Coronary artery (tissue), 2 donors: ENCODE measurements around the gene ARMCX1.
"Not testable (repeated sequence)": the region's sequence is repeated elsewhere in the genome, so short reads cannot be mapped to it uniquely, and the experiment has no call there.

ENCODE experiments used
- DNase-seq: peaks from one replicate; pipeline ENCODE4 v3.0.0-alpha.2; 2017; ENCODE audit warnings: low spot score
- H3K27ac ChIP-seq, 2 donors: fragments of 200-600 bp; sonication (generic); one replicate each; pipeline ENCODE4 v1.5.1; 2016 to 2019
- H3K4me3 ChIP-seq: fragments of 200-600 bp; sonication (generic); 2 replicates; pipeline ENCODE4 v1.5.1; 2016; ENCODE audit warnings: mild to moderate bottlenecking, moderate library complexity
- CTCF ChIP-seq: fragments of 200-600 bp; sonication (generic); IDR thresholded peaks from one replicate; pipeline ENCODE4 v1.5.1; 2019; ENCODE audit warnings: antibody characterized with exemption

ARMCX1 gene

GRCh38 chrX:101550362-101550750 is at the start of gene ARMCX1:
Gene ARMCX1 (plus strand): TSS chrX:101550547. CDS start chrX:101552931, 2,384 bp downstream.
- H3K4me3 ChIP-seq, result peak within 1 kb of the TSS; percentile 80
- no peak for TF ChIP-seq CTCF

GRCh38 chrX:101502929-101503328 is 47.4 kb upstream of the ARMCX1 start:
- not testable (repeated sequence) for DNase-seq, H3K27ac ChIP-seq, H3K4me3 ChIP-seq

More at GRCh38 chrX:101550362-101550750, at the start of gene ARMCX1:
- peak within 1 kb of the TSS; percentile 80 to 95 for H3K27ac ChIP-seq
- DNase-seq, result no peak

- no peak for DNase-seq
- Histone ChIP-seq H3K4me3 (no peak overlapping the region), H3K27ac (no peak overlapping the region)
- TF ChIP-seq CTCF, result no peak
These were observed 43.0 kb upstream of the ARMCX1 start for GRCh38 chrX:101507372-101507771.

- DNase-seq, result no peak
- Histone ChIP-seq H3K27ac (no peak overlapping the region), H3K4me3 (no peak overlapping the region)
- TF ChIP-seq CTCF, result no peak
These were observed 42.4 kb upstream of the ARMCX1 start for GRCh38 chrX:101507986-101508385.

GRCh38 chrX:101530944-101531343 is 19.4 kb upstream of the ARMCX1 start:
- Histone ChIP-seq H3K27ac (no peak overlapping the region), H3K4me3 (no peak overlapping the region)
- TF ChIP-seq CTCF, result no peak
- DNase-seq, result no peak

- no peak for DNase-seq
- Histone ChIP-seq H3K4me3 (no peak overlapping the region), H3K27ac (no peak overlapping the region)
- no peak for TF ChIP-seq CTCF
These were observed 11.2 kb upstream of the ARMCX1 start for GRCh38 chrX:101539116-101539515.

GRCh38 chrX:101550751-101551379 is 518 bp downstream of the ARMCX1 start:
- DNase-seq, result no peak
- TF ChIP-seq CTCF, result no peak
- Histone ChIP-seq H3K4me3 (peak overlapping the region; percentile 80), H3K27ac (peak overlapping the region; percentile 80 to 95)
